DOHH2 (cell line): ENCODE measurements around the gene COLEC12.

Source experiments
- EZH2phosphoT487 ChIP-seq: fragments of 200-600 bp; sonication (generic); IDR thresholded peaks from 2 replicates; pipeline ENCODE4 v1.6.1; 2017; ENCODE audit warnings: borderline replicate concordance, mild to moderate bottlenecking, antibody characterized with exemption, low read length, moderate library complexity, mixed read lengths
- TF ChIP-seq, protein P1 (sequence below): fragments of 200-600 bp; sonication (generic); IDR thresholded peaks from one replicate; pipeline ENCODE4 v1.5.1; 2014; ENCODE audit warnings: antibody characterized with exemption, mild to moderate bottlenecking, low read depth, low read length; ENCODE audit not compliant: poor library complexity, severe bottlenecking

DNA sequence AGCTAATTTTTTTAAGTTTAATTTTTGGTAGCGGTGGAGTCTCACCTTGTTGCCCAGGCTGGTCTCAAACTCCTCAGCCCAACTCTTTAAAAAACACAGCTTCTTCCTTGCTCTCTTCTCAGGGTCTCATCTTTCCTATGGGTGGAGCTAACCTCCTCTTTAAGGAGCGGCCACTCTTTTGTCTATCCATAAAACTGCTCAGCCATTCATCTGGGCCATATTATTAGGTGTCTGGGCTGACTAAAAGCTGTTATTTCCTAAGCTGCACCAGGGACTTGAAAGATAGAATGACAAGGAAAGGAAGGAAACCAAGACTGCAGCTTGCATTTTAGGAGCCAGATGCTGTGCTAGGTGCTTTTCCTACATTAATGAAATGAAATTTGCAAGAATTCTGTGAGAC lies 196.9 kb downstream of the COLEC12 start:
- TF ChIP-seq, protein P1, sequence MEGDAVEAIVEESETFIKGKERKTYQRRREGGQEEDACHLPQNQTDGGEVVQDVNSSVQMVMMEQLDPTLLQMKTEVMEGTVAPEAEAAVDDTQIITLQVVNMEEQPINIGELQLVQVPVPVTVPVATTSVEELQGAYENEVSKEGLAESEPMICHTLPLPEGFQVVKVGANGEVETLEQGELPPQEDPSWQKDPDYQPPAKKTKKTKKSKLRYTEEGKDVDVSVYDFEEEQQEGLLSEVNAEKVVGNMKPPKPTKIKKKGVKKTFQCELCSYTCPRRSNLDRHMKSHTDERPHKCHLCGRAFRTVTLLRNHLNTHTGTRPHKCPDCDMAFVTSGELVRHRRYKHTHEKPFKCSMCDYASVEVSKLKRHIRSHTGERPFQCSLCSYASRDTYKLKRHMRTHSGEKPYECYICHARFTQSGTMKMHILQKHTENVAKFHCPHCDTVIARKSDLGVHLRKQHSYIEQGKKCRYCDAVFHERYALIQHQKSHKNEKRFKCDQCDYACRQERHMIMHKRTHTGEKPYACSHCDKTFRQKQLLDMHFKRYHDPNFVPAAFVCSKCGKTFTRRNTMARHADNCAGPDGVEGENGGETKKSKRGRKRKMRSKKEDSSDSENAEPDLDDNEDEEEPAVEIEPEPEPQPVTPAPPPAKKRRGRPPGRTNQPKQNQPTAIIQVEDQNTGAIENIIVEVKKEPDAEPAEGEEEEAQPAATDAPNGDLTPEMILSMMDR, result no peak
- TF ChIP-seq EZH2phosphoT487, result no peak
